HEK293T (cell line): ENCODE data around the gene ACP3.

ENCODE experiments used
- ARNT ChIP-seq: fragments of 450-650 bp; IDR thresholded peaks from 2 replicates; pipeline ENCODE4 v1.6.1; 2017; ENCODE audit warnings: mild to moderate bottlenecking
- BHLHE40 ChIP-seq: fragments of 450-650 bp; IDR thresholded peaks from 2 replicates; pipeline ENCODE4 v1.6.1; 2016; ENCODE audit warnings: mild to moderate bottlenecking, moderate library complexity, borderline replicate concordance
- CTBP1 ChIP-seq: fragments of 450-650 bp; IDR thresholded peaks from 2 replicates; pipeline ENCODE4 v1.6.1; 2016; ENCODE audit warnings: borderline replicate concordance
- ELF4 ChIP-seq: fragments of 450-650 bp; IDR thresholded peaks from 2 replicates; pipeline ENCODE4 v1.6.1; 2017; ENCODE audit warnings: antibody characterized with exemption
- FOXA1 ChIP-seq: fragments of 450-650 bp; IDR thresholded peaks from 2 replicates; pipeline ENCODE4 v1.6.1; 2016; ENCODE audit warnings: mild to moderate bottlenecking
- FOXK2 ChIP-seq: fragments of 450-650 bp; IDR thresholded peaks from 2 replicates; pipeline ENCODE4 v1.6.1; 2016; ENCODE audit warnings: mild to moderate bottlenecking
- FOXM1 ChIP-seq: fragments of 450-650 bp; IDR thresholded peaks from 2 replicates; pipeline ENCODE4 v1.6.1; 2017; ENCODE audit warnings: mild to moderate bottlenecking, borderline replicate concordance
- L3MBTL2 ChIP-seq: fragments of 450-650 bp; conservative IDR thresholded peaks from 2 replicates; pipeline ENCODE4 v1.6.1; 2016; ENCODE audit warnings: mild to moderate bottlenecking
- LEF1 ChIP-seq: fragments of 450-650 bp; IDR thresholded peaks from 2 replicates; pipeline ENCODE4 v1.6.1; 2017; ENCODE audit warnings: mild to moderate bottlenecking, borderline replicate concordance
- NFRKB ChIP-seq: fragments of 450-650 bp; IDR thresholded peaks from 2 replicates; pipeline ENCODE4 v1.6.1; 2016; ENCODE audit warnings: mild to moderate bottlenecking, moderate library complexity
- PKNOX1 ChIP-seq: fragments of 450-650 bp; IDR thresholded peaks from 2 replicates; pipeline ENCODE4 v1.6.1; 2016
- SP1 ChIP-seq: fragments of 450-650 bp; IDR thresholded peaks from 2 replicates; pipeline ENCODE4 v1.6.1; 2017
- SUZ12 ChIP-seq: fragments of 450-650 bp; IDR thresholded peaks from 2 replicates; pipeline ENCODE4 v1.6.1; 2016; ENCODE audit warnings: mild to moderate bottlenecking
- TARDBP ChIP-seq: fragments of 450-650 bp; IDR thresholded peaks from 2 replicates; pipeline ENCODE4 v1.6.1; 2016

- TF ChIP-seq SP1: no peak
- no peak for TF ChIP-seq FOXM1
- no peak for TF ChIP-seq ELF4
- no peak for TF ChIP-seq SUZ12
- no peak for TF ChIP-seq L3MBTL2
- no peak for TF ChIP-seq CTBP1
- TF ChIP-seq FOXK2: no peak
- TF ChIP-seq LEF1: no peak
- no peak for TF ChIP-seq PKNOX1
- no peak for TF ChIP-seq TARDBP
- no peak for TF ChIP-seq FOXA1
- no peak for TF ChIP-seq BHLHE40
- TF ChIP-seq ARNT: no peak
- TF ChIP-seq NFRKB: no peak
These were observed 26.4 kb upstream of the ACP3 start for GRCh38 chr3:132290833-132291232.
